Caco-2 (cell line): ENCODE results near the gene FILIP1. TPM values are rescaled to one million over a fixed set of nuclear protein-coding genes. Genes with fewer than 3 reads are reported as not detected.

ENCODE experiments used
- BruUV-seq: library from RNA; stranded (reverse); fragments of 400-500 nt; replicated peaks from 2 replicates; lab custom pipeline; 2021; lab: Mats Ljungman, UMichigan
- CTCF ChIA-PET: fragments of 300-600 bp; sonication (Branson Sonifier 250); formaldehyde crosslinking; loops from one replicate; lab custom pipeline; 2022; ENCODE audit warnings: antibody characterized with exemption; lab: Charles Lee
- POLR2A ChIA-PET: fragments of 300-600 bp; sonication (Branson Sonifier 250); formaldehyde crosslinking; loops from one replicate; lab custom pipeline; 2022; ENCODE audit warnings: antibody characterized with exemption; lab: Charles Lee
- DNase-seq, 2 experiments: peaks; one replicate each; pipeline versions ENCODE4 v3.0.0 to v3.0.0-alpha.2; 2020 to 2022
- H3K27me3 ChIP-seq: replicated peaks from 2 replicates; pipeline ENCODE4 v1.6.0; 2011; ENCODE audit warnings: low read length; ENCODE audit not compliant: control insufficient read depth, insufficient read depth
- H3K36me3 ChIP-seq: 2 replicates; pipeline ENCODE4 v1.5.1; 2011; ENCODE audit warnings: low read length; ENCODE audit not compliant: control insufficient read depth, insufficient read depth
- H3K4me1 ChIP-seq: fragments of 250-450 bp; sonication (Bioruptor Pico); 2 replicates; pipeline ENCODE4 v1.5.1; 2020; ENCODE audit warnings: mild to moderate bottlenecking
- H3K4me3 ChIP-seq: 2 replicates; pipeline ENCODE4 v1.5.1; 2011; ENCODE audit warnings: low read depth, mild to moderate bottlenecking, control low read depth, low read length
- H3K9me3 ChIP-seq: fragments of 250-450 bp; sonication (Bioruptor Pico); 2 replicates; pipeline ENCODE4 v1.5.1; 2020; ENCODE audit warnings: mild to moderate bottlenecking, moderate library complexity
- H3K27ac Mint-ChIP-seq: one replicate; pipeline ENCODE4 v1.8.0; 2022; ENCODE audit warnings: mixed read lengths; ENCODE audit not compliant: unreplicated experiment
- H3K27me3 Mint-ChIP-seq: one replicate; pipeline ENCODE4 v1.8.0; 2022; ENCODE audit warnings: mixed read lengths; ENCODE audit not compliant: insufficient read depth, unreplicated experiment
- H3K36me3 Mint-ChIP-seq: one replicate; pipeline ENCODE4 v1.8.0; 2022; ENCODE audit warnings: mild to moderate bottlenecking, mixed read lengths; ENCODE audit not compliant: insufficient read depth, unreplicated experiment
- H3K4me1 Mint-ChIP-seq: one replicate; pipeline ENCODE4 v1.8.0; 2022; ENCODE audit warnings: low read depth, mixed read lengths; ENCODE audit not compliant: unreplicated experiment
- H3K4me3 Mint-ChIP-seq: one replicate; pipeline ENCODE4 v1.8.0; 2022; ENCODE audit warnings: mild to moderate bottlenecking, moderate library complexity, mixed read lengths; ENCODE audit not compliant: unreplicated experiment
- H3K9me3 Mint-ChIP-seq: one replicate; pipeline ENCODE4 v1.8.0; 2022; ENCODE audit warnings: mixed read lengths; ENCODE audit not compliant: unreplicated experiment
- CTCF ChIP-seq, 2 experiments: fragments of 200-600 bp in 1 of 2; IDR thresholded peaks; 1 replicate in 1 of 2; 2 replicates in 1 of 2; pipeline versions ENCODE4 v1.5.1 to v1.8.0; 2011 to 2022; ENCODE audit warnings: antibody characterized with exemption in 1 of 2, control low read depth in 1 of 2, inconsistent platforms in 1 of 2, low read depth in 1 of 2, low read length in 1 of 2, mild to moderate bottlenecking in 1 of 2, moderate library complexity in 1 of 2; ENCODE audit not compliant: insufficient read depth in 1 of 2, severe bottlenecking in 1 of 2, unreplicated experiment in 1 of 2
- intact Hi-C: fragments of 100-400 bp; cut with micrococcal nuclease; formaldehyde crosslinking; loops from one replicate; pipeline ENCODE4 v1.10.0; 2022; ENCODE audit not compliant: unreplicated experiment
- total RNA-seq: library from RNA; stranded (reverse); gene quantifications from 2 replicates; pipeline ENCODE4 v1.2.3, GENCODE V29; 2022

The FILIP1 gene
- total RNA-seq, 1 experiment from 2014 or later, result 0.07 TPM

GRCh38 chr6:75305573-75305972 is 188.0 kb downstream of the FILIP1 start:
- no peaks in the 10 kb centered on the region for H3K36me3 ChIP-seq
- CTCF ChIA-PET, result no interaction called here
- no peaks in the 10 kb centered on the region for H3K36me3 Mint-ChIP-seq
- H3K4me3 Mint-ChIP-seq, result no peak overlapping the region
- no peaks in the 10 kb centered on the region for H3K27me3 ChIP-seq
- no peak overlapping the region for H3K4me3 ChIP-seq
- H3K9me3 Mint-ChIP-seq, result no peaks in the 10 kb centered on the region
- no peaks in the 10 kb centered on the region for H3K4me1 Mint-ChIP-seq
- no peaks in the 10 kb centered on the region for H3K4me1 ChIP-seq
- BruUV-seq, result no TSS peak
- H3K9me3 ChIP-seq, result no peaks in the 10 kb centered on the region
- H3K27ac Mint-ChIP-seq, result no peak overlapping the region
- no peak for DNase-seq
- no peak for TF ChIP-seq CTCF (IDR thresholded peaks at IDR 0.05; ENCODE audit: insufficient read depth in 1 of 2, low read depth in 1 of 2, low read length in 1 of 2, severe bottlenecking in 1 of 2, unreplicated experiment in 1 of 2)
- no peaks in the 10 kb centered on the region for H3K27me3 Mint-ChIP-seq
- POLR2A ChIA-PET, result no interaction called here
- intact Hi-C loops, result no loop called here

GRCh38 chr6:75302280-75302679 is 191.3 kb downstream of the FILIP1 start:
- TF ChIP-seq CTCF (IDR thresholded peaks at IDR 0.05; ENCODE audit: insufficient read depth in 1 of 2, low read depth in 1 of 2, low read length in 1 of 2, severe bottlenecking in 1 of 2, unreplicated experiment in 1 of 2), result no peak
- CTCF ChIA-PET, result no interaction called here
- BruUV-seq, result no TSS peak
- Histone ChIP-seq H3K36me3 (no peaks in the 10 kb centered on the region), H3K4me1 (no peaks in the 10 kb centered on the region), H3K27me3 (no peaks in the 10 kb centered on the region), H3K4me3 (no peak overlapping the region), H3K9me3 (no peaks in the 10 kb centered on the region)
- Mint-ChIP-seq H3K27me3 (no peaks in the 10 kb centered on the region), H3K4me3 (no peak overlapping the region), H3K27ac (no peak overlapping the region), H3K4me1 (no peaks in the 10 kb centered on the region), H3K9me3 (no peaks in the 10 kb centered on the region), H3K36me3 (no peaks in the 10 kb centered on the region)
- intact Hi-C loops, result no loop called here
- POLR2A ChIA-PET, result no interaction called here
- DNase-seq, result no peak

GRCh38 chr6:75301537-75301936 is 192.1 kb downstream of the FILIP1 start:
- no peak overlapping the region for H3K27ac Mint-ChIP-seq
- POLR2A ChIA-PET, result no interaction called here
- TF ChIP-seq CTCF (IDR thresholded peaks at IDR 0.05; ENCODE audit: insufficient read depth in 1 of 2, low read depth in 1 of 2, low read length in 1 of 2, severe bottlenecking in 1 of 2, unreplicated experiment in 1 of 2), result no peak
- H3K36me3 ChIP-seq, result no peaks in the 10 kb centered on the region
- H3K4me3 Mint-ChIP-seq, result no peak overlapping the region
- no peaks in the 10 kb centered on the region for H3K36me3 Mint-ChIP-seq
- H3K4me1 Mint-ChIP-seq, result no peaks in the 10 kb centered on the region
- CTCF ChIA-PET, result no interaction called here
- no peak overlapping the region for H3K4me3 ChIP-seq
- no peaks in the 10 kb centered on the region for H3K27me3 Mint-ChIP-seq
- H3K4me1 ChIP-seq, result no peaks in the 10 kb centered on the region
- intact Hi-C loops, result no loop called here
- DNase-seq, result no peak
- H3K9me3 ChIP-seq, result no peaks in the 10 kb centered on the region
- no TSS peak for BruUV-seq
- H3K9me3 Mint-ChIP-seq, result no peaks in the 10 kb centered on the region
- H3K27me3 ChIP-seq, result no peaks in the 10 kb centered on the region
